ENCODE data around the gene C7orf33. TPM values are rescaled to one million over a fixed set of nuclear protein-coding genes. Genes with fewer than 3 reads are reported as not detected.
"Not testable (repeated sequence)": the region's sequence is repeated elsewhere in the genome, so short reads cannot be mapped to it uniquely, and the experiment has no call there.

Gene C7orf33
- total RNA-seq, 2 donors from 2014 or later = not detected

DNA sequence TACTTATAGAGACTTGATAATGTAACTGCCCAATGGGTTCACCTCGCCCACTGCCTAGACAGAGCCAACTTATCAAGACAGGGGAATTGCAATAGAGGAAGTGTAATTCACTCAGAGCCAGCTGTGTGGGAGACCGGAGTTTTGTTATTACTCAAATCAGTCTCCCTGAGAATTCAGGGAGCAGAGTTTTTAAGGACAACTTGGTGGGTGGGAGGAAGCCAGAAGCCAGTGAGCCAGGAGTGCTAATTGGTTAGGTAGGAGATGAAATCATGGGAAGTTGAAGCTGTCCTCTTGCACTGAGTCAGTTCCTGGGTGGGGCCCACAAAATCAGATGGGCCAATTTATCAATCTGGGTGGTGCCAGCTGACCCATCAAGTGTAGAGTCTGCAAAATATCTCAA is 20.1 kb upstream of the C7orf33 start:
- TF ChIP-seq, protein P1, sequence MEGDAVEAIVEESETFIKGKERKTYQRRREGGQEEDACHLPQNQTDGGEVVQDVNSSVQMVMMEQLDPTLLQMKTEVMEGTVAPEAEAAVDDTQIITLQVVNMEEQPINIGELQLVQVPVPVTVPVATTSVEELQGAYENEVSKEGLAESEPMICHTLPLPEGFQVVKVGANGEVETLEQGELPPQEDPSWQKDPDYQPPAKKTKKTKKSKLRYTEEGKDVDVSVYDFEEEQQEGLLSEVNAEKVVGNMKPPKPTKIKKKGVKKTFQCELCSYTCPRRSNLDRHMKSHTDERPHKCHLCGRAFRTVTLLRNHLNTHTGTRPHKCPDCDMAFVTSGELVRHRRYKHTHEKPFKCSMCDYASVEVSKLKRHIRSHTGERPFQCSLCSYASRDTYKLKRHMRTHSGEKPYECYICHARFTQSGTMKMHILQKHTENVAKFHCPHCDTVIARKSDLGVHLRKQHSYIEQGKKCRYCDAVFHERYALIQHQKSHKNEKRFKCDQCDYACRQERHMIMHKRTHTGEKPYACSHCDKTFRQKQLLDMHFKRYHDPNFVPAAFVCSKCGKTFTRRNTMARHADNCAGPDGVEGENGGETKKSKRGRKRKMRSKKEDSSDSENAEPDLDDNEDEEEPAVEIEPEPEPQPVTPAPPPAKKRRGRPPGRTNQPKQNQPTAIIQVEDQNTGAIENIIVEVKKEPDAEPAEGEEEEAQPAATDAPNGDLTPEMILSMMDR (IDR thresholded peaks at IDR 0.05) = no peak
- no peak for TF ChIP-seq POLR2AphosphoS5 (IDR thresholded peaks at IDR 0.05)
- no peak for TF ChIP-seq POLR2A (IDR thresholded peaks at IDR 0.05)
- no peak for DNase-seq (ENCODE audit: low spot score)
- no peaks in the 10 kb centered on the region for H3K4me1 ChIP-seq (replicated peaks)
- H3K4me3 ChIP-seq = no peak overlapping the region
- H3K9me3 ChIP-seq = no peaks in the 10 kb centered on the region
- H3K27me3 ChIP-seq (replicated peaks; ENCODE audit: insufficient read depth) = no peaks in the 10 kb centered on the region
- no peak overlapping the region for H3K27ac ChIP-seq
- intact Hi-C loops (cut with DNase I) = no loop called here
- WGBS = 90% methylated on average over 2 of the region's 2 CpGs
- H3K36me3 ChIP-seq = no peaks in the 10 kb centered on the region

DNA sequence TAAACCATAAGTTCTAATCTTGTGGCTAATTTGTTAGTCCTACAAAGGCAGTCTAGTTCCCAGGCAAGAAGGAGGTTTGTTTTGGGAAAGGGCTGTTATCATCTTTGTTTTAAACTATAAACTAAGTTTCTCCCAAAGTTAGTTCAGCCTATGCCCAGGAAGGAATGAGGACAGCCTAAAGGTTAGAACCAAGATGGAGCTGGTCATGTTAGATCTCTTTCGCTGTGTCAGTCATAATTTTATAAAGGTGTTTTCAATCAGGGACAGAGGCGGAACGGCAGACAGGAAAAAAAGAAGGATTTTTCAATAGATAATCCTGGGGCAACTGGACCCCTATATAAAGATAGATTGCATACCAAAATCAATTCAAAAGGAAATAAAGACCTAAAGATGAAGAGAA is 19.6 kb upstream of the C7orf33 start:
- H3K27ac ChIP-seq; intact Hi-C loops (cut with DNase I); H3K27me3 ChIP-seq (replicated peaks; ENCODE audit: insufficient read depth); H3K4me1 ChIP-seq (replicated peaks); H3K4me3 ChIP-seq; H3K9me3 ChIP-seq; H3K36me3 ChIP-seq; DNase-seq (ENCODE audit: low spot score): not testable (repeated sequence)
- 90% methylated on average over 3 of the region's 3 CpGs for WGBS

DNA sequence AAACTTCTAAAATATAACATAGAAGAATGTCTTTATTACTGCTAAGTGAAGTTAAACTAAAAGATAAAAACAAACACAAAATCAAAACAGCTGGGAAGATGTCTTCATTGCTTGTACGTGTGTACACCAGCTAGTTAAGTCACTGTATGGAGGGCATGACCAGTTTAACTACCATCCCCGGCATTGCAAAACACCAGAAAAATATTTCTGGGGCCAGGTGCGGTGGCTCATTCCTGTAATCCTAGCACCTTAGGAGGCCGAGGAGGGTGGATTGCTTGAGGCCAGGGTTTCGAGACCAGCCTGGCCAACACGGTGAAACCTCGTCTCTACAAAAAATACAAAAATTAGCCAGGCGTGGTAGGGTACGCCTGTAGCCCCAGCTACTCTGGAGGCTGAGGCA is 19.2 kb upstream of the C7orf33 start:
- intact Hi-C loops (cut with DNase I) = no loop called here
- Histone ChIP-seq H3K4me1 (replicated peaks) (no peaks in the 10 kb centered on the region), H3K4me3 (no peak overlapping the region), H3K36me3 (no peaks in the 10 kb centered on the region), H3K9me3 (no peaks in the 10 kb centered on the region), H3K27ac (no peak overlapping the region), H3K27me3 (replicated peaks; ENCODE audit: insufficient read depth) (no peaks in the 10 kb centered on the region)
- 79% methylated on average over 9 of the region's 9 CpGs for WGBS
- TF ChIP-seq POLR2A (IDR thresholded peaks at IDR 0.05) = no peak
- TF ChIP-seq, protein P1 (IDR thresholded peaks at IDR 0.05) = no peak
- no peak for TF ChIP-seq POLR2AphosphoS5 (IDR thresholded peaks at IDR 0.05)
- DNase-seq (ENCODE audit: low spot score) = no peak

DNA sequence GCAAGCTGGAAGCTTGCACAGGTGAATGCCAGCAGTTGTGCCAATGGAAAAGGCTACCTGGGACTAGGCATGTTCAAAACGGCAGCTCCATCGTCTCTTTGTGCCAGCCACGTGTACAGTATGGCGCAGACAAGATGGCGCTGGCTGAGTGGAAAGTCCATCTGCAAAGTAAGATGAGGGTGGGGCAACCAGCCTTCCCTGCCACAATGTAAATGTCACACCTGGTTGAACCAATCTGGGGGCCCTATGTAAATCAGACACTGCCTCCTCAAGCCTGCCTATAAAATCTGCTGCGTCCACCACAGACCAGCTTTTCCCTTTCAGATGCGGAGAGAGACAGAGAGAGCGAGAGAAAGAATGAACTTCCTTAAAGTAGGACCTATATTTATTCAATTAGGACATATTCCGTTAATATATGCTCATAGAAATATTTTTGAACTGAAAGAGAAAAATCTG is 18.5 kb upstream of the C7orf33 start:
- no peaks in the 10 kb centered on the region for H3K36me3 ChIP-seq
- H3K9me3 ChIP-seq = no peaks in the 10 kb centered on the region
- intact Hi-C loops (cut with DNase I) = no loop called here
- 73% methylated on average over 9 of the region's 9 CpGs for WGBS
- H3K27me3 ChIP-seq (replicated peaks; ENCODE audit: insufficient read depth) = no peaks in the 10 kb centered on the region
- no peaks in the 10 kb centered on the region for H3K4me1 ChIP-seq (replicated peaks)
- no peak overlapping the region for H3K27ac ChIP-seq
- no peak for DNase-seq (ENCODE audit: low spot score)
- TF ChIP-seq POLR2AphosphoS5 (IDR thresholded peaks at IDR 0.05) = no peak
- no peak for TF ChIP-seq POLR2A (IDR thresholded peaks at IDR 0.05)
- TF ChIP-seq, protein P1 (IDR thresholded peaks at IDR 0.05) = no peak
- H3K4me3 ChIP-seq = no peak overlapping the region

DNA sequence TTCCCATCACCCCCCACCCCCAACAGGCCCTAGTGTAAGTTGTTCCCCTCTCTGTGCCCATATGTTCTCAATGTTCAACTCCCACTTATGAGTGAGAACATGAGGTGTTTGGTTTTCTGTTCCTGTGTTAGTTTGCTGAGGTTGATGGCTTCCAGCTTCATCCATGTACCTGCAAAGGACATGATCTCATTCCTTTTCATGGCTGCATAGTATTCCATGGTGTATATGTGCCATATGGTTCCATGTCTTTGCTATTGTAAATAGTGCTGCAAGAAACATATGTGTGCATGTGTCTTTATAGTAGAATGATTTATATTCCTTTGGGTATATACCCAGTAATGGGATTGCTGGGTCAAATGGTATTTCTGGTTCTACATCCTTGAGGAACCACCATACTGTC is 17.0 kb upstream of the C7orf33 start:
- intact Hi-C loops (cut with DNase I) = not testable (repeated sequence)

DNA sequence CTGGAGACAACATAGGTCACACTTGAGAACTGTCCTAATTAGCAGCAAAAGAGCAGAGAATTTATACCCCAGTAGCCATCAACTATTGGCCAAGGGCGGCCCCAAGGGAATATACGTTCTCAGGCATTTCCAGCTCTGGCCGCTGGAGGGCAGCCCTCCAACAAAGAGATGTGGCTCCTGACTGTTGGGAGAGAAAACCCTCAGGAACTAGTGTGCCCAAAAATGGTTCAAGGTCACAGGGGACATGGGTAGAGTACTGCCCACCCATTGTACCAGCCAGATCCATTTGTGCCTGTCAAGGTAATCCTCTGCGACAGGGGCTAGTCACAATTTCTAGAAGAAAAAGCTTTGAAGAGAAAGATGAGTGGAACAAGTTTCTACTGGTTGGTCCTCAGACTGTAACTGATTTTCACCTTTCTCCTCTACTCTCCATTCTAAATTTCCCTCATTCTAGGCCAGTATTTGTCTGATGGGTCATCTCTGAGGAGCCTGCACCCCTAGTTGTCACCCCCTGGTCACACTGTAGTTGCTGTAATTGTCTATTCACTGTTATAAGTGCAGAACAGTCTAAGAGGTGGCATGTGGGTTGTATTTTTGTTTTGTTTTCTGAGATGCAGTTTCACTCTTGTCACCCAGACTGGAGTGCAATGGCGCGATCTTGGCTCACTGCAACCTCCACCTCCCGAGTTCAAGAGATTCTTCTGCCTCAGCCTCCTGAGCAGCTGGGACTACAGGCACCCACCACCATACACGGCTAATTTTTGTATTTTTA is 14.7 kb upstream of the C7orf33 start:
- H3K4me1 ChIP-seq (replicated peaks) = no peaks in the 10 kb centered on the region
- intact Hi-C loops (cut with DNase I) = loop anchor here (5.0 kb wide), 1 partner anchor 386 kb away; no protein-coding TSS in a partner anchor
- 43% methylated on average over 8 of the region's 8 CpGs for WGBS
- H3K27ac ChIP-seq = no peak overlapping the region
- no peaks in the 10 kb centered on the region for H3K9me3 ChIP-seq
- TF ChIP-seq, protein P1 (IDR thresholded peaks at IDR 0.05) = peak; percentile 50 to 74 (median 66)
- TF ChIP-seq POLR2A (IDR thresholded peaks at IDR 0.05) = no peak
- no peaks in the 10 kb centered on the region for H3K36me3 ChIP-seq
- H3K4me3 ChIP-seq = no peak overlapping the region
- H3K27me3 ChIP-seq (replicated peaks; ENCODE audit: insufficient read depth) = no peaks in the 10 kb centered on the region
- DNase-seq (ENCODE audit: low spot score) = peak; percentile 62

More for the DNA sequence above, 17.0 kb upstream of the C7orf33 start:
- H3K36me3 ChIP-seq; H3K9me3 ChIP-seq; H3K4me3 ChIP-seq; DNase-seq (ENCODE audit: low spot score); H3K27ac ChIP-seq; H3K4me1 ChIP-seq (replicated peaks); H3K27me3 ChIP-seq (replicated peaks; ENCODE audit: insufficient read depth): not testable (repeated sequence)
